AG10803 (cell line): Measurements from ENCODE around the gene ARID1B.

ENCODE experiments used
- DNase-seq: peaks from one replicate; pipeline ENCODE4 v3.0.0; 2010; ENCODE audit warnings: low read depth
- H3K4me3 ChIP-seq: 2 replicates; pipeline ENCODE4 v1.5.1; 2011; ENCODE audit warnings: mild to moderate bottlenecking, low read length, control low read depth
- TF ChIP-seq, protein P1 (sequence below): conservative IDR thresholded peaks from 2 replicates; pipeline ENCODE4 v1.5.1; 2011; ENCODE audit warnings: mild to moderate bottlenecking, low read length, control low read depth, inconsistent platforms

Gene ARID1B

GRCh38 chr6:156814036-156814581 is 36.9 kb downstream of the ARID1B start:
- TF ChIP-seq, protein P1, sequence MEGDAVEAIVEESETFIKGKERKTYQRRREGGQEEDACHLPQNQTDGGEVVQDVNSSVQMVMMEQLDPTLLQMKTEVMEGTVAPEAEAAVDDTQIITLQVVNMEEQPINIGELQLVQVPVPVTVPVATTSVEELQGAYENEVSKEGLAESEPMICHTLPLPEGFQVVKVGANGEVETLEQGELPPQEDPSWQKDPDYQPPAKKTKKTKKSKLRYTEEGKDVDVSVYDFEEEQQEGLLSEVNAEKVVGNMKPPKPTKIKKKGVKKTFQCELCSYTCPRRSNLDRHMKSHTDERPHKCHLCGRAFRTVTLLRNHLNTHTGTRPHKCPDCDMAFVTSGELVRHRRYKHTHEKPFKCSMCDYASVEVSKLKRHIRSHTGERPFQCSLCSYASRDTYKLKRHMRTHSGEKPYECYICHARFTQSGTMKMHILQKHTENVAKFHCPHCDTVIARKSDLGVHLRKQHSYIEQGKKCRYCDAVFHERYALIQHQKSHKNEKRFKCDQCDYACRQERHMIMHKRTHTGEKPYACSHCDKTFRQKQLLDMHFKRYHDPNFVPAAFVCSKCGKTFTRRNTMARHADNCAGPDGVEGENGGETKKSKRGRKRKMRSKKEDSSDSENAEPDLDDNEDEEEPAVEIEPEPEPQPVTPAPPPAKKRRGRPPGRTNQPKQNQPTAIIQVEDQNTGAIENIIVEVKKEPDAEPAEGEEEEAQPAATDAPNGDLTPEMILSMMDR: no peak
- H3K4me3 ChIP-seq: no peak overlapping the region
- DNase-seq: no peak

GRCh38 chr6:156816505-156816904 is 39.3 kb downstream of the ARID1B start:
- DNase-seq: no peak
- TF ChIP-seq, protein P1: no peak
- no peak overlapping the region for H3K4me3 ChIP-seq

- TF ChIP-seq, protein P1: no peak
- no peak for DNase-seq
- H3K4me3 ChIP-seq: no peak overlapping the region
These were observed 43.1 kb downstream of the ARID1B start for GRCh38 chr6:156820089-156820798.

- no peak for DNase-seq
- no peak overlapping the region for H3K4me3 ChIP-seq
- TF ChIP-seq, protein P1: no peak
These were observed 44.5 kb downstream of the ARID1B start for GRCh38 chr6:156821707-156822106.

GRCh38 chr6:156822747-156823206 is 45.6 kb downstream of the ARID1B start:
- no peak for DNase-seq
- TF ChIP-seq, protein P1: no peak
- no peak overlapping the region for H3K4me3 ChIP-seq

DNA sequence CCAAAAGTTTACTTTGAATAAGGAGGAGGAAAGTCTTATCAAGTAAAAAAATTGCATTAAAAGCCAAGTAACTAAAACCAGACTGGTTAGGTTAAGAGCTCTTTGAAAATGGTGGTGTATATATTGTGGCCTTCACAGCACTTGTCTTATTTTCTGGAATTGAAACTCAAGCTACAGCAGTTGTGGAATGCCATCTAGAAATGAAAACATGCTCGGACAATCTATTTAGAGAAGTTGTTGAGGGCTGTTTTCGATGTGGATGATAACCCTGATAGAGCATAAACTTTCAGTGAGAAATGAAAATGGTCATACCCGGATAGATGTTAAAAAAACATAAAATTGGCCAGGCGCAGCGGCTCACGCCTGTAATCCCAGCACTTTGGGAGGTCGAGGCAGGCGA is 47.0 kb downstream of the ARID1B start:
- TF ChIP-seq, protein P1: no peak
- no peak for DNase-seq
- no peak overlapping the region for H3K4me3 ChIP-seq

DNA sequence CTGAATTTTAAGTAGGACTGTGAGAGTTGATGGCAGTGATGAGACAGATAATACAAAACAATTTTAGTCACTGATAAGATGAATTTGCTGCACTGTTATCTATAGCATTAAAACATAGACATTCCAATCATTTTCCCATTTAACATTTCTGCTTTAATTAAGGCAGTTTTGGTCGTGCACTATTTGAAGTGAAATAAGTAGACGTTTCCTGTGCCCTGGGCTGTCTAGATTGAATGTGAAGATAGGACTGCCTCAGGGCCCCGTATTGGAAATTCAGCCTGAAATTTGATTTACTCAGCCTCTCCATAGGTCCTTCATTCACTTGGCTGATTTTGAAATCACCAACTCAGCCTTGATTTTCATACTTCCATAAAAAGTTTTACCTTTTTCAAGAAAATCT is 48.3 kb downstream of the ARID1B start:
- TF ChIP-seq, protein P1: no peak
- DNase-seq: no peak
- no peak overlapping the region for H3K4me3 ChIP-seq
